K562 (cell line): ENCODE data around the gene ZNF69. TPM values are rescaled to one million over a fixed set of nuclear protein-coding genes. Genes with fewer than 3 reads are reported as not detected.

Experiments used
- BRF1 ChIP-seq: IDR thresholded peaks from 3 replicates; pipeline ENCODE4 v1.6.1; 2011; ENCODE audit warnings: borderline replicate concordance, mild to moderate bottlenecking; ENCODE audit not compliant: insufficient read length; ENCODE audit errors: extremely low read depth
- CBX1 ChIP-seq: sonication (generic); IDR thresholded peaks from 2 replicates; pipeline ENCODE4 v1.6.1; 2016; ENCODE audit warnings: antibody characterized with exemption, low read depth, mild to moderate bottlenecking
- CBX2 ChIP-seq: fragments of 200-600 bp; sonication (generic); IDR thresholded peaks from one replicate; pipeline ENCODE4 v1.6.1; 2012; ENCODE audit warnings: mild to moderate bottlenecking, low read length, inconsistent platforms; ENCODE audit not compliant: insufficient read depth, poor library complexity, severe bottlenecking
- CCAR2 ChIP-seq: fragments of 200-400 bp; formaldehyde crosslinking; IDR thresholded peaks from 2 replicates; pipeline ENCODE4 v1.6.1; 2017; ENCODE audit warnings: mild to moderate bottlenecking, low read depth, low read length
- CHD4 ChIP-seq: fragments of 200-600 bp; sonication (generic); IDR thresholded peaks from 3 replicates; pipeline ENCODE4 v1.6.1; 2012; ENCODE audit warnings: low read depth, mild to moderate bottlenecking, mixed read lengths, low read length, inconsistent platforms; ENCODE audit not compliant: insufficient read depth, insufficient replicate concordance, poor library complexity, severe bottlenecking
- ELF4 ChIP-seq: fragments of 450-650 bp; formaldehyde crosslinking; IDR thresholded peaks from 2 replicates; pipeline ENCODE4 v1.4.0; 2022; ENCODE audit warnings: missing genetic modification characterization
- FUS ChIP-seq: fragments of 200-400 bp; formaldehyde crosslinking; optimal IDR thresholded peaks from 2 replicates; pipeline ENCODE3; 2017; ENCODE audit warnings: low read depth, low read length
- GTF2F1 ChIP-seq: IDR thresholded peaks from 2 replicates; pipeline ENCODE4 v1.6.1; 2011; ENCODE audit warnings: low read depth, low read length, improper control_type of control experiment
- HNRNPL ChIP-seq: fragments of 200-400 bp; formaldehyde crosslinking; IDR thresholded peaks from 2 replicates; pipeline ENCODE4 v1.6.1; 2017; ENCODE audit warnings: low read depth, mild to moderate bottlenecking, low read length
- KLF1 ChIP-seq: fragments of 450-650 bp; IDR thresholded peaks from 2 replicates; pipeline ENCODE4 v1.6.1; 2016; ENCODE audit warnings: missing genetic modification characterization, missing compliant biosample characterization
- NCOR1 ChIP-seq: fragments of 450-650 bp; IDR thresholded peaks from 2 replicates; pipeline ENCODE4 v1.6.1; 2016; ENCODE audit warnings: mild to moderate bottlenecking, moderate library complexity
- NR1H2 ChIP-seq: sonication (generic); formaldehyde crosslinking; IDR thresholded peaks from 2 replicates; pipeline ENCODE4 v1.4.0; 2020; ENCODE audit warnings: mild to moderate bottlenecking, missing genetic modification reagents
- RBM14 ChIP-seq: fragments of 200-400 bp; formaldehyde crosslinking; IDR thresholded peaks from 2 replicates; pipeline ENCODE4 v1.6.1; 2018; ENCODE audit warnings: low read depth, mild to moderate bottlenecking, low read length, moderate library complexity, borderline replicate concordance; ENCODE audit not compliant: insufficient read depth
- ZNF212 ChIP-seq: fragments of 450-650 bp; formaldehyde crosslinking; IDR thresholded peaks from 2 replicates; pipeline ENCODE4 v1.4.0; 2020; ENCODE audit warnings: mild to moderate bottlenecking
- polyA plus RNA-seq, 8 experiments: library from polyadenylated mRNA; depleted of rRNA in 4 of 8; stranded (reverse) in 5 of 8; unstranded in 3 of 8; fragments of >200 nt; fragmentation: Nextera tagmentation in 2 of 8; fragmentation: Illumina TruSeq in 1 of 8; extraction: Ambion mirVana in 2 of 8; extraction: Trizol in 1 of 8; gene quantifications; 2 replicates each; pipeline versions ENCODE4 v1.2.1 to v1.2.3, GENCODE V29; 2011 to 2014; ENCODE audit warnings: inconsistent platforms in 1 of 8, missing spikeins in 1 of 8
- total RNA-seq, 7 experiments: library from RNA; depleted of rRNA in 6 of 7; stranded (reverse); fragments of >200 nt in 6 of 7; fragmentation: Illumina TruSeq in 2 of 7; extraction: Trizol in 2 of 7; gene quantifications; 2 replicates each; pipeline versions ENCODE4 v1.2.1 to v1.2.3, GENCODE V29; 2011 to 2021; ENCODE audit warnings: low replicate concordance in 1 of 7
- TF ChIP-seq, protein P1 (sequence below): fragments of 450-650 bp; formaldehyde crosslinking; conservative IDR thresholded peaks from 2 replicates; pipeline ENCODE4 v1.4.0; 2022; ENCODE audit warnings: mild to moderate bottlenecking, missing genetic modification characterization
- TF ChIP-seq, protein P2 (sequence below), 2 experiments: IDR thresholded peaks; 2 replicates each; pipeline ENCODE4 v1.6.1; 2011; ENCODE audit warnings: borderline replicate concordance in 1 of 2, control low read depth in 1 of 2, low read depth in 1 of 2, low read length in 1 of 2, mild to moderate bottlenecking in 1 of 2, mixed read lengths in 1 of 2, moderate library complexity in 1 of 2; ENCODE audit not compliant: insufficient read depth in 1 of 2, insufficient read length in 1 of 2, poor library complexity in 1 of 2, severe bottlenecking in 1 of 2; ENCODE audit errors: extremely low read depth in 1 of 2
- TF ChIP-seq, protein P3 (sequence below): conservative IDR thresholded peaks from 2 replicates; pipeline ENCODE4 v1.6.1; 2011; ENCODE audit warnings: low read depth, mild to moderate bottlenecking, low read length; ENCODE audit not compliant: control insufficient read depth
- TF ChIP-seq, protein P4 (sequence below), 2 experiments: fragments of 450-650 bp in 1 of 2; sonication (generic) in 1 of 2; formaldehyde crosslinking in 1 of 2; IDR thresholded peaks in 1 of 2; conservative IDR thresholded peaks in 1 of 2; 2 replicates each; pipeline versions ENCODE4 v1.6.1 to v1.8.1; 2016 to 2023; ENCODE audit warnings: mild to moderate bottlenecking in 2 of 2, moderate library complexity in 2 of 2, inconsistent platforms in 1 of 2, missing genetic modification reagents in 1 of 2
- TF ChIP-seq, protein P5 (sequence below): fragments of 450-650 bp; formaldehyde crosslinking; IDR thresholded peaks from 2 replicates; pipeline ENCODE4 v1.4.0; 2020; ENCODE audit warnings: mild to moderate bottlenecking

Gene ZNF69
- total and polyA plus RNA-seq, 9 of the 15 experiments (the other 6 are each of a cell fraction or from before 2014, with no cell fraction given): 2.3 to 5.4 (median 3.6) TPM

DNA sequence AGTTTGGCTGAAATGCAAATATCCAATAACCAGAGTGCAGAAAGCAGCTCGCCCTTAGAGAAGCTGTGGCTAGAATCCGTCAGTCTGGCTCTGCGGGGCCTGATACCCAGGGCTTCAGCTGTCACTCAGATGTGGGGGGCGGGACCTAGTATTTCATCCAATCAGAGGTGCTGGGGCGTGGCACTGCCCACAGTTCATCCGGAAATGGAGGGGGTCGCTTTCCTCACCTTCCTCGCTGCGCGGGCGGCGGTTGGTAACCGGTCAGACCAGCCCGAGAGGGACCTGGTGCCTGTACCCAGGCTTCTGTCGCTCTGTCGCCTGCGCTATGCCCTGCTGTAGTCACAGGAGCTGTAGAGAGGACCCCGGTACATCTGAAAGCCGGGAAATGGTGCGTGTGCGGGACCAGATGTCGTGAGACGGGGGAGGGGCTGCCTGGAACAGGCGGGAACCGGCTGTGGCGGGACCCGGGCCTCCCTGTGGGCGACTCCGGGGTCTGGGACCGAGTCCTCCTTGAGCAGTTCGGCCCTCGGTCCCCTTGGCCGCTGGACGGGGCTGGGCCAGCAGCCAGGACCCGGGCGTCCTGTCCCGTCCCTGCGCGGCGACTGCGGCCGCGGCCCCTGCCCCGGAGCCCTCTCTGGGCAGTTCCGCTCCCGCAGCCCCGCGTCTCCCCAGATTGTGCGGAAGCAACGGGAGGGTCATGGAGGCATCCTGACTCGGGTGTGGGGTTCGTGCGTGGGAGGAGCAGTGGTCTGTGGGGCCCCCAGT, 37.5 kb downstream of the ZNF69 start, which contains the start of gene ZNF700 (continued):
- TF ChIP-seq NCOR1: no peak
- TF ChIP-seq ZNF212: no peak
- TF ChIP-seq FUS: no peak
- peak; percentile 72; the same call in 1 of the 2 replicates for TF ChIP-seq CBX1
- TF ChIP-seq RBM14: no peak
- no peak for TF ChIP-seq BRF1
- TF ChIP-seq, protein P1, sequence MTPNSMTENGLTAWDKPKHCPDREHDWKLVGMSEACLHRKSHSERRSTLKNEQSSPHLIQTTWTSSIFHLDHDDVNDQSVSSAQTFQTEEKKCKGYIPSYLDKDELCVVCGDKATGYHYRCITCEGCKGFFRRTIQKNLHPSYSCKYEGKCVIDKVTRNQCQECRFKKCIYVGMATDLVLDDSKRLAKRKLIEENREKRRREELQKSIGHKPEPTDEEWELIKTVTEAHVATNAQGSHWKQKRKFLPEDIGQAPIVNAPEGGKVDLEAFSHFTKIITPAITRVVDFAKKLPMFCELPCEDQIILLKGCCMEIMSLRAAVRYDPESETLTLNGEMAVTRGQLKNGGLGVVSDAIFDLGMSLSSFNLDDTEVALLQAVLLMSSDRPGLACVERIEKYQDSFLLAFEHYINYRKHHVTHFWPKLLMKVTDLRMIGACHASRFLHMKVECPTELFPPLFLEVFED: no peak
- no peak for TF ChIP-seq CHD4
- no peak for TF ChIP-seq ELF4 (CRISPR knock-in tag)
- TF ChIP-seq CBX2: no peak
- TF ChIP-seq, protein P2, sequence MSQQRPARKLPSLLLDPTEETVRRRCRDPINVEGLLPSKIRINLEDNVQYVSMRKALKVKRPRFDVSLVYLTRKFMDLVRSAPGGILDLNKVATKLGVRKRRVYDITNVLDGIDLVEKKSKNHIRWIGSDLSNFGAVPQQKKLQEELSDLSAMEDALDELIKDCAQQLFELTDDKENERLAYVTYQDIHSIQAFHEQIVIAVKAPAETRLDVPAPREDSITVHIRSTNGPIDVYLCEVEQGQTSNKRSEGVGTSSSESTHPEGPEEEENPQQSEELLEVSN (IDR thresholded peaks at IDR 0.05; ENCODE audit: borderline replicate concordance in 1 of 2, extremely low read depth in 1 of 2, insufficient read depth in 1 of 2, insufficient read length in 1 of 2, low read depth in 1 of 2, low read length in 1 of 2, poor library complexity in 1 of 2, severe bottlenecking in 1 of 2): peak; percentile 74
- TF ChIP-seq GTF2F1: peak; percentile 69; the same call in 1 of the 2 replicates
- TF ChIP-seq, protein P3, sequence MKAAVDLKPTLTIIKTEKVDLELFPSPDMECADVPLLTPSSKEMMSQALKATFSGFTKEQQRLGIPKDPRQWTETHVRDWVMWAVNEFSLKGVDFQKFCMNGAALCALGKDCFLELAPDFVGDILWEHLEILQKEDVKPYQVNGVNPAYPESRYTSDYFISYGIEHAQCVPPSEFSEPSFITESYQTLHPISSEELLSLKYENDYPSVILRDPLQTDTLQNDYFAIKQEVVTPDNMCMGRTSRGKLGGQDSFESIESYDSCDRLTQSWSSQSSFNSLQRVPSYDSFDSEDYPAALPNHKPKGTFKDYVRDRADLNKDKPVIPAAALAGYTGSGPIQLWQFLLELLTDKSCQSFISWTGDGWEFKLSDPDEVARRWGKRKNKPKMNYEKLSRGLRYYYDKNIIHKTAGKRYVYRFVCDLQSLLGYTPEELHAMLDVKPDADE: peak; percentile 60
- no peak for TF ChIP-seq KLF1
- no peak for TF ChIP-seq CCAR2
- TF ChIP-seq, protein P4, sequence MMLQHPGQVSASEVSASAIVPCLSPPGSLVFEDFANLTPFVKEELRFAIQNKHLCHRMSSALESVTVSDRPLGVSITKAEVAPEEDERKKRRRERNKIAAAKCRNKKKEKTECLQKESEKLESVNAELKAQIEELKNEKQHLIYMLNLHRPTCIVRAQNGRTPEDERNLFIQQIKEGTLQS (IDR thresholded peaks at IDR 0.05): no peak
- TF ChIP-seq, protein P4 (CRISPR knock-in tag; conservative IDR thresholded peaks at IDR 0.05): no peak
- TF ChIP-seq HNRNPL: no peak
- no peak for TF ChIP-seq NR1H2 (CRISPR knock-in tag)
- TF ChIP-seq, protein P5, sequence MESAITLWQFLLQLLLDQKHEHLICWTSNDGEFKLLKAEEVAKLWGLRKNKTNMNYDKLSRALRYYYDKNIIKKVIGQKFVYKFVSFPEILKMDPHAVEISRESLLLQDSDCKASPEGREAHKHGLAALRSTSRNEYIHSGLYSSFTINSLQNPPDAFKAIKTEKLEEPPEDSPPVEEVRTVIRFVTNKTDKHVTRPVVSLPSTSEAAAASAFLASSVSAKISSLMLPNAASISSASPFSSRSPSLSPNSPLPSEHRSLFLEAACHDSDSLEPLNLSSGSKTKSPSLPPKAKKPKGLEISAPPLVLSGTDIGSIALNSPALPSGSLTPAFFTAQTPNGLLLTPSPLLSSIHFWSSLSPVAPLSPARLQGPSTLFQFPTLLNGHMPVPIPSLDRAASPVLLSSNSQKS (CRISPR knock-in tag): no peak
